ENCODE measurements around the gene GZMB.

DNA sequence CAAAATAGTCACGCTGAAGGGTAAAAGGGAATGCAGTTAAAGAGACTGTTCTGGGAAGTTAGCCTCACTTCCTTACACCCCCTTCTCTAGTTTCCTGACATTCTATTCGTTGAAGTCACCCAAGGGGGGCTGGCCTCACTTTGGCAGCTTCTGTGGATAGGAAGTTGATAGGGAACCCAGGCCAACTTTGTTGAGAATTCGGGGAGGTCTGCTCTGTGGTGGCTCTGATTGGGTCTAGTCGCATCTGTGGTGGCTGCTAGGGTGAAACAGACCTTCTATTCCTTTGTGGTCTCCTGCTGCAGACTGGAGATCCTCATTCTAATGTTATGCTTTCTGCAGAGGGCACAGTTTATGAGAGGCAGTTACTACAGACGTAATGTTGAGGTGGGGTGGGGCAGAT is 28.8 kb upstream of the GZMB start:
- TF ChIP-seq SUZ12 (IDR thresholded peaks at IDR 0.05; ENCODE audit: extremely low read depth, insufficient read depth, insufficient read length) (no peak), YY1 (IDR thresholded peaks at IDR 0.05; ENCODE audit: insufficient read depth, insufficient read length) (no peak)
